DMS114 treated with DMSO at 0.1 percent for 48 hours (cell line): ENCODE measurements around the gene ARID1A.
A peak's percentile ranks its signal among the peaks of the same experiment; 100 is the strongest.

Source experiments
- DNase-seq: peaks from one replicate; lab custom pipeline; 2025; ENCODE audit not compliant: unreplicated experiment; lab: John Stamatoyannopoulos, UW

ARID1A gene

DNA sequence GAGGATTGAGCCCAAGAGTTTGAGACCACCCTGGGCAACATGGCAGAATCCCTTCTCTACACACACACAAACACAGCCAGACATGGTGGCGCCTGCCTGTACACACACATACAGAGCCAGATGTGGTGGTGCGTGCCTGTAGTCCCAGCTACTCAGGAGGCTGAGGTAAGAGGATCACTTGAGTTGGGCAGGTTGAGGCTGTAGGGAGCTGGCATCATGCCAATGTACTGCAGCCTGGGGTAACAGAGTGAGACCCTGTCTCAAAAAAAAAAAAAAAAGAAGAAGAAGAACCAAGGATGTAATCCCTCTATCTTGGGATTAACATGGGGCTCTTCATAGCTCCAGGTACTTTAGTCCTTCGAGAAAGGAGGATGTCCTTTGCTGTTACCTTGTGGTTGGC lies 62.5 kb downstream of the ARID1A start:
- DNase-seq: no peak

DNA sequence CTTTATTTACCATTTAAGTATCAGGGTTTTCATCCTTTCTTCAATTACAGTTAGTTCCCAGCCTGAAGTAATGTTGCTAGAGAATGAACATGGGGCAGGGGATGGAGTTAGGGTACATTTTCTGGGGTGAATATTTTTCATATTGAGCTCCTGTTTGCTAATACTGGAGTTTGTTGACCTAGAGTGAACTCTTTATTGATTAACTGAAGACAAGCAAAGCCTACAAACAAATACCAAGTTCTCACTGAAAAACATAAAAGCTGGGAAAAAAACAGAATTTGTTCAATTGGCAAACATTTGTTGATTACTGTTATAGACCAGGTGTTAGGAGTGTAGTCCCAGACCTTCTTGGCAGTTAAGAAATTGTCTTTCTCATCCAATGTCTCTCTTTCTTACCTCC lies 63.7 kb downstream of the ARID1A start:
- DNase-seq: no peak

DNA sequence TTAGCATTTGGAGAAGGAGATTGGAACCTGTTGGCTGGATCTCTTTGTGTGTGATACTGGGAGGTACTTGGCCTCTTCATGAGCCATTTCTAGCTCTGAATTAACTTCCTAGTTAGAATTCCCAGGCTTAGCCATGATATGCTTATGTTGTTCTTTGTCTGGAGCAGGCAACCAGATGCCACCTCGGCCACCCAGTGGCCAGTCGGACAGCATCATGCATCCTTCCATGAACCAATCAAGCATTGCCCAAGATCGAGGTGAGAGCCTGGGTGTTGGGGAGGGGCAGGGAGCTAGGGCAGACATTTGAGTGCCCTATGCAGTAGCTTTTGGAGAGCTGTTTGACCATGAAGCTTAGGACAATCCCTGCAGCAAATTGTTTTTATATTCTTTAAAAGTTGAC lies 65.4 kb downstream of the ARID1A start:
- no peak for DNase-seq

DNA sequence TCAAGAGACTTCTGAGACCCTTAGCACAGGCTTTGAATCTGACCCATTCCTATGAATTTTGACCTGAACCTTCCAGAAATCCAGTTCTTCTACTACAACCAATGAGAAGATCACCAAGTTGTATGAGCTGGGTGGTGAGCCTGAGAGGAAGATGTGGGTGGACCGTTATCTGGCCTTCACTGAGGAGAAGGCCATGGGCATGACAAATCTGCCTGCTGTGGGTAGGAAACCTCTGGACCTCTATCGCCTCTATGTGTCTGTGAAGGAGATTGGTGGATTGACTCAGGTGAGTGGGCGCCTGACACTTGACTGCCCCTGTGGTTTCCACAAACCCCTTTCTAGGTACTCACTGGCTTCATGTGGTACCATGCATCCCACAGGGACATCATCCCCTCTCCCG lies 71.9 kb downstream of the ARID1A start:
- DNase-seq: no peak

DNA sequence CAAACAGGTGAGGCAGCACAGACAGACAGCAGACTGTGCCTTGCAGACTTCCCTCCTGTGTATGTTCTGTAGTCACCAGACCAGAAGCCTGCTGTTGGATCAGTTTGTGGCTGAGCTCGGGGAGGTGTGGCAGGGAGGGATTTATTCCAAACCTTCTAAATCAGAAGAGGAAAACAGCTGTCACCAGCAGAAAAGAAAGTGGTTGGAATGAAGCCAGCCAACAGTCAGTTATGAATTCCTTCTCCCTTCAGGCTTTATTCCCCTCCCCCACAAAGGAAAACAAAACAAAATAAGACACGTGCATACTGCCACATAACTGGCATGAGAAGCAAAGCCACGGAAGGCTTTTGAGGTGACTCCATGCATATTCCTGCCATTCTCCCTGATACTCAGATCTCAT lies 72.9 kb downstream of the ARID1A start:
- DNase-seq: no peak

DNA sequence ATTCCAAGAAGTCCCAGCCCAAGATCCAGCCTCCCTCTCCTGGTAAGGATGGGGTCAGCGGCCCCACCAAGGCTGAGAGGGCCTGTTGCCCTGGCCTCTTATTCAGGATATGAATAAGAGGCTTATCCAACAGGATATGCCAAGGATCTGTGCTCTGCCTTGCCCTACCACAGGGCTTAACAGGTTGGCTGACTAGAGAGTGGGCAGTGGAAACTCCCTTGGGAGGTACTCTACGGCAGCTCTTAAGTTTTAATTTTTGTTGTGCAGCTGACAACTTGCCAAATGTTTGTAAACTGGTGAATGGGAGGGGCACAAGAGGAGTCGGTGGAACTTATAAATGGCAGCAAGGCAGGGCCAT lies 75.4 kb downstream of the ARID1A start:
- no peak for DNase-seq

DNA sequence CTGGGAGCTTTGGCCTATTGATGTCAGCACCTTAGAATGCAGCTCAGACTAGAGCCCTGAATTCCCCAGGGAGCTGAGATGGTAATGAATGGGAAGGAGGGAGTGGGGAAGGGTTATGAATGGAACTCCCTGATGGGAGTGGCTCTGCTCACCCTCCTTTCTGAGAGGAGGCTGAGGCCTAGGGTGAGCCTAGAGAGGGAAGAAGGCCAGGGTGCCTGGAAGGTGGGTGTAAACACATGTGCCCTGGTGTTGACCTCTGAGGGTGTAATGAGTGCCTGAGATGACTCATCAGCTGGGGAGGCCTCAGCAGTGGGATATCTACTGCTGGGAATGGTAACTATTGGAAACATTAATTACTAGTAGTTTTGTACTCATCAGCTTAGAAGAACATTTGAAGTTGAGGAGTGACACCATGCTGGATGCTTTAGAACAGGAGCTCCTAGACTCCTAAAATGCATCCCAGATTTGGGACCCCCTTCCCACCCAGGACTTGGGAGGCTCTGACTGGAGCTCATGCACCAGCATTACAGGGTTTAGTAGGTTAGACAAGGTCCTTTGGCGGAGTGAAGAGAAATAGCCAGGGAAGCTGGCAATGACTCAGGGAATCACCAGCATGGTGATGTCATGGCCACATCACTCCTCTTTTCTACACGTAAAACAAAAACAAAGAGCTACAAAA lies 76.0 kb downstream of the ARID1A start:
- no peak for DNase-seq

DNA sequence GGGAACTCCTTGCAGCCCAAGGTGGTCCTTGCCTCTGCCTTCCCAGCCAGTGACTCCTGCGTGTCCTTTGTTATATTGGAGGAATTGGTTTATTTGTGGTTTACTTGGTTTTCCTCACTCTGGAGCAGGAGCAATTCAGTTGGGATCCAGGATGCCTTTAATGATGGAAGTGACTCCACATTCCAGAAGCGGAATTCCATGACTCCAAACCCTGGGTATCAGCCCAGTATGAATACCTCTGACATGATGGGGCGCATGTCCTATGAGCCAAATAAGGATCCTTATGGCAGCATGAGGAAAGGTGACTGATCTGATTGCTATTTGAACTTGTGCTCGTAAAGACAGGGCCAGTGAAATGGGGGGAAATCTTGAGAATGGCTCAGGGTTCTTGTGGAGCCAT lies 76.9 kb downstream of the ARID1A start:
- DNase-seq: no peak

DNA sequence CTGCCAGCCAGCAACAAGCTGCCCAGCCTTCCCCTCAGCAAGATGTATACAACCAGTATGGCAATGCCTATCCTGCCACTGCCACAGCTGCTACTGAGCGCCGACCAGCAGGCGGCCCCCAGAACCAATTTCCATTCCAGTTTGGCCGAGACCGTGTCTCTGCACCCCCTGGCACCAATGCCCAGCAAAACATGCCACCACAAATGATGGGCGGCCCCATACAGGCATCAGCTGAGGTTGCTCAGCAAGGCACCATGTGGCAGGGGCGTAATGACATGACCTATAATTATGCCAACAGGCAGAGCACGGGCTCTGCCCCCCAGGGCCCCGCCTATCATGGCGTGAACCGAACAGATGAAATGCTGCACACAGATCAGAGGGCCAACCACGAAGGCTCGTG lies 78.6 kb downstream of the ARID1A start:
- DNase-seq: no peak

DNA sequence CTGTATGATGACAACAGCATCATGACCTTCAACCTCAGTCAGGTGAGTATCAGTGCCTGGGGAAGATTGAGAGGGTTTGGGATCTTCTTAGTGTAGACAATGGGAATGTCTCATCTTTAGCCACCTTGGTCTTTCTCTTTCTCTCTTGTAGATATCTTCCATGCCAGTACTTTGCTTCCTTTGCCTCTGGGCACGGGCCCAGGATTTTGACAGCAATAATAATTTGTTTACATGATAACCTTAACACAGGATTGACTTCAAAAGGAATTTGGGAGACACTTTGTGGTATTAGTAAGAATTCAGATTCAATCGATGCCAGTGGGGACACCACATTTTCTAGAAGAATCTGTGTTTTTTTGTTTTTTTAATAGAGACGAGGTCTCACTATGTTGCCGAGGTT lies 79.9 kb downstream of the ARID1A start:
- DNase-seq: no peak

DNA sequence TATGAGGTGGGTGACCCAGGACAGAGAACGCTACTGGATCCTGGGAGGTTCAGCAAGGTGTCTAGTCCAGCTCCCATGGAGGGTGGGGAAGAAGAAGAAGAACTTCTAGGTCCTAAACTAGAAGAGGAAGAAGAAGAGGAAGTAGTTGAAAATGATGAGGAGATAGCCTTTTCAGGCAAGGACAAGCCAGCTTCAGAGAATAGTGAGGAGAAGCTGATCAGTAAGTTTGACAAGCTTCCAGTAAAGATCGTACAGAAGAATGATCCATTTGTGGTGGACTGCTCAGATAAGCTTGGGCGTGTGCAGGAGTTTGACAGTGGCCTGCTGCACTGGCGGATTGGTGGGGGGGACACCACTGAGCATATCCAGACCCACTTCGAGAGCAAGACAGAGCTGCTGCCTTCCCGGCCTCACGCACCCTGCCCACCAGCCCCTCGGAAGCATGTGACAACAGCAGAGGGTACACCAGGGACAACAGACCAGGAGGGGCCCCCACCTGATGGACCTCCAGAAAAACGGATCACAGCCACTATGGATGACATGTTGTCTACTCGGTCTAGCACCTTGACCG lies 83.4 kb downstream of the ARID1A start:
- DNase-seq: no peak

DNA sequence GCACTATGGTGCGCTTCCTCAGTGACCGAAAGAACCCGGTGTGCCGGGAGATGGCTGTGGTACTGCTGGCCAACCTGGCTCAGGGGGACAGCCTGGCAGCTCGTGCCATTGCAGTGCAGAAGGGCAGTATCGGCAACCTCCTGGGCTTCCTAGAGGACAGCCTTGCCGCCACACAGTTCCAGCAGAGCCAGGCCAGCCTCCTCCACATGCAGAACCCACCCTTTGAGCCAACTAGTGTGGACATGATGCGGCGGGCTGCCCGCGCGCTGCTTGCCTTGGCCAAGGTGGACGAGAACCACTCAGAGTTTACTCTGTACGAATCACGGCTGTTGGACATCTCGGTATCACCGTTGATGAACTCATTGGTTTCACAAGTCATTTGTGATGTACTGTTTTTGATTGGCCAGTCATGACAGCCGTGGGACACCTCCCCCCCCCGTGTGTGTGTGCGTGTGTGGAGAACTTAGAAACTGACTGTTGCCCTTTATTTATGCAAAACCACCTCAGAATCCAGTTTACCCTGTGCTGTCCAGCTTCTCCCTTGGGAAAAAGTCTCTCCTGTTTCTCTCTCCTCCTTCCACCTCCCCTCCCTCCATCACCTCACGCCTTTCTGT lies 84.6 kb downstream of the ARID1A start:
- DNase-seq: no peak

DNA sequence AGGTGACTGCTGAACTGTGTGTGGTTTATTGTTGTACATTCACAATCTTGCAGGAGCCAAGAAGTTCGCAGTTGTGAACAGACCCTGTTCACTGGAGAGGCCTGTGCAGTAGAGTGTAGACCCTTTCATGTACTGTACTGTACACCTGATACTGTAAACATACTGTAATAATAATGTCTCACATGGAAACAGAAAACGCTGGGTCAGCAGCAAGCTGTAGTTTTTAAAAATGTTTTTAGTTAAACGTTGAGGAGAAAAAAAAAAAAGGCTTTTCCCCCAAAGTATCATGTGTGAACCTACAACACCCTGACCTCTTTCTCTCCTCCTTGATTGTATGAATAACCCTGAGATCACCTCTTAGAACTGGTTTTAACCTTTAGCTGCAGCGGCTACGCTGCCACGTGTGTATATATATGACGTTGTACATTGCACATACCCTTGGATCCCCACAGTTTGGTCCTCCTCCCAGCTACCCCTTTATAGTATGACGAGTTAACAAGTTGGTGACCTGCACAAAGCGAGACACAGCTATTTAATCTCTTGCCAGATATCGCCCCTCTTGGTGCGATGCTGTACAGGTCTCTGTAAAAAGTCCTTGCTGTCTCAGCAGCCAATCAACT lies 85.5 kb downstream of the ARID1A start:
- DNase-seq: no peak

DNA sequence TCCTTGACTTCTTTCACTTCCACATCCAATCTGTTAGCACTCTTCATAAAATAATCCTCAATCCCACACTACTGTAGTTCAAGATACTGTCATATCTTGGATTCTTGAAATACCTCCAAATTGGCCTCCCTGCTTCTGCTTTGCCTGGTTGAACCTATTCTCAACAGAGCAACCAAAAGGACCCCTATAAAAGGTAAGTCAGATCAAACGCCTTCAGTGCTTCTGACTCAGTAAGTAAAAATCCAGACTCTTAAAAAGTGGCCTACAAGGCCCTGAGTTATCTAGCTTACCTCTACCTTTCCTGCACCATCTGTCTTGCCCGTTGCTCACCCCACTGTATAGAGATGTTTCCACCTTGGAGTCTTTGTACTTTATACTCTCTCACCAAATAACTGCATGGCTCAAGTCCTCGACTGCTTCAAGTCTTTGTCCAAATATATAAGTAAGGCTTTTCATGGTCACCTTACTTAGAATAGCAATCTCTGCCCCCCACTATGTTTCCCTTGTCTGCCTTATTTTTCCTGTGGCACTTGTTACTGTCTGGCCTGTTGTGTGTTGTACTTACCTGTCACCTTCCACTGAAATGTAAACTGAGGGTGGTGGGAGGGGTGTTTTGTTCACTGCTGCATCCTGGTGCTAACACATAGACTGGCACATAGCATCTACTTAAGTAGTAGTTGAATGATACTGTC lies 86.9 kb downstream of the ARID1A start:
- DNase-seq: no peak

DNA sequence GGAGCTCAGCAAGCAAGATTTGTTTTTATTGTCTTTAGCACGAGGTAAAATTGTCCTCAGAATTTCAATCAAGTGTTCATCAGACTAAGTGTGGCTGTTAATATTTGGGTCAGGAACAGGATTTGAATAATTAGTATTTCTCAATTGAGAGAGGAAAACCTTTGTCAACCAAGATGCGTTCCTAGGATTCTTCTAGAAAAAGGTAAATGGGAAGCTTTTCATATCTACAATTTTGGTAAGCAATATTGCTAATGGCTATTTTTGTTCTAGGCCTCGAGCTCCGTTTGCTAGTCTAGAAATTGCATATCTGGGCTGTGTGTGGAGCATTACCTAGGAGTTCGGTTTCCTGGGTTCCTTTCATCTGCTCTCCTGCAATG lies 87.8 kb downstream of the ARID1A start:
- no peak for DNase-seq

DNA sequence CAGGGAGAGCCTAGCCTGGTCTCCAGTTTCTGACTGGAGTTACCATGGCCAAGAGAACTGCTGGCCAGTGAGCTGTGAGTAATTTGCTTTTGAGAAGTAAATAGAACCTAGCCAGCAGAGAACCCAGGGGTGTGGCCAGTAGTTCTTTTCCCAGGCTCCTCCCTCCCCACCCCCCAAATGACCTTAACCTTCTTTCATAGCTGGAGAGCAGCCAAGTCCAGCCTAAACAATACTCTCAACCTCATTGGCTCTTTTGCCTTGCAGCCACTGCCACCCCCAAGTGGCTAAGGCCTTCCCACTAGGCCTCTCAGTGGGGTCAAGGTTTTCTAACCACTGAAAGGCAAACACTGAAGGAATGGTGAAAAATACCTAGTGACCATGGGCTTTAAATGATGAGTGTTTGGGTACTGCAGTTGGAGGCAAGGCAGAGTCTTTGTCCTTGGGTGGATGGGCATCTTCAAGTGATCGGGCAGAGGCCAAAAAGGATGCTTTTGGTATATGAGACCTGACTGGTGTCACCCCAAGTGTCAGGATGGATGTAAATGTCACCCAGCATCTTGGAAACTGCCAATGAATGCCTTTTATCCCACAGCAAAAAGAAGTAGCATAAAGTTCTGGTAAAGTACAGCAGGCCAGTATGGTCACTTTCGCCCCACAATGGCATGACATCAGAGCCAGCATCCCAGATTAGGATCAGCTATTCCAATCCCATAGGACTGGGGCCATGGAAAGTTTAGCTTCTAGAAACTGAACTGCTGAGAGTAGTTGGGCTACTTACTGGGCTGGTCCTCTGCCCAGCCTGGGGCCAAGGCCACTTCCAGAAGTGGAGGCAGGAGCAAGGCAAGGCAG lies 88.4 kb downstream of the ARID1A start:
- DNase-seq: no peak

DNA sequence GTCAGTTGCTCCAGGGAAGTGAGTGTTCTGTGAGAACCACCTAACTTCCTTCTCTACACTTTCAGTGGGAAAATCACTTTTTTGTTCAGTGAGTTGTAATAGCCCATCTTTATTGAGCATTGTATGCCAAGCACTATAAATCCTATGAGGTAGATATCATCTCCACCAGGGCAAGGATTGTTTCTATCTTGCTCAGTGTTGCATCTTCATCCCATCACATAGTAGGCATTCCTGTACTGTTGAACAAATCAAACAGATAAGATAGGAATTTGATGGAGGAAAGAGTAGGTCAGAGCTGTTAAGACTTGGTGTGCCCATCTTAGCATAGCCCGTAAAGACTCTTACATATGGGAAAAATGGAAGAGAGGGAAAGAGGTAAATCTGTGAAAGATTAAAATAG lies 89.1 kb downstream of the ARID1A start:
- DNase-seq: no peak

DNA sequence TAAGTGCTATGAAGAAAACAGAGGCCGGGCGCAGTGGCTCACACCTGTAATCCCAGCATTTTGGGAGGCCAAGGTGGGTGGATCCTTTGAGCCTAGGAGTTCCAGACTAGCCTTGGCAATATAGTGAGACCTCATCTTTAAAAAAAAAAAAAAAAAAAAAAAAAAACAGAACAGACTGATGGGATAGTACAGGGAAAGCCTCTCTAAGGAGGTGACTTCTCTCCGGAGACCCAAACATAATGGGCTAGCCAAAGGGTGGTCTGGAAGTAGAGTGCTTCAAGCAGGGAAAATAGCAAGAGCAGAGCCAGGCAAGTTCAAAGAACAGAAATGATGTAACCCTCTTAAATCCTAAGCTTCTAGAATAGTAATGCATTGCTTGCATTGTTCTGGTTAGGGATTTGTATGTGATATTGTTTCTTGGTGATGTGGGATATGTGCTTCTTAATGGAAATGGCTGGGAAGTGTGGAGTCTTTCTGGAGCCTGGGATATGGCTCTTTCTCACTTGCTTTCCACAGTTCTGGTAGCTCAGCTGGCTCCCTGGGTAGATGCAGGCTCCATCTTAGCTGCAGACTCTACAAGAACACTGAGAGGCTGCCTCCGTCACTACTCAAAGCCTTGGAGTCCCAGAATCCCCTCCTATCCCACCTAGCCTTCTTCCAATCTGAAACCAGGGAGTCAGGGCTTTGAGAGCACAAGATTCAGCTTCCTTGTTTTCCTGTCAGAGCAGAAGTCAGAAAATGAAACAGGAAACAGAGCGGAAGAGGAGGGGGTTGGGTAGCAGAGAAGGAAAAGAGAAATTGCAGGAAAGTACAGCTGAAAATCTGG lies 90.0 kb downstream of the ARID1A start:
- peak; percentile 42 for DNase-seq

DNA sequence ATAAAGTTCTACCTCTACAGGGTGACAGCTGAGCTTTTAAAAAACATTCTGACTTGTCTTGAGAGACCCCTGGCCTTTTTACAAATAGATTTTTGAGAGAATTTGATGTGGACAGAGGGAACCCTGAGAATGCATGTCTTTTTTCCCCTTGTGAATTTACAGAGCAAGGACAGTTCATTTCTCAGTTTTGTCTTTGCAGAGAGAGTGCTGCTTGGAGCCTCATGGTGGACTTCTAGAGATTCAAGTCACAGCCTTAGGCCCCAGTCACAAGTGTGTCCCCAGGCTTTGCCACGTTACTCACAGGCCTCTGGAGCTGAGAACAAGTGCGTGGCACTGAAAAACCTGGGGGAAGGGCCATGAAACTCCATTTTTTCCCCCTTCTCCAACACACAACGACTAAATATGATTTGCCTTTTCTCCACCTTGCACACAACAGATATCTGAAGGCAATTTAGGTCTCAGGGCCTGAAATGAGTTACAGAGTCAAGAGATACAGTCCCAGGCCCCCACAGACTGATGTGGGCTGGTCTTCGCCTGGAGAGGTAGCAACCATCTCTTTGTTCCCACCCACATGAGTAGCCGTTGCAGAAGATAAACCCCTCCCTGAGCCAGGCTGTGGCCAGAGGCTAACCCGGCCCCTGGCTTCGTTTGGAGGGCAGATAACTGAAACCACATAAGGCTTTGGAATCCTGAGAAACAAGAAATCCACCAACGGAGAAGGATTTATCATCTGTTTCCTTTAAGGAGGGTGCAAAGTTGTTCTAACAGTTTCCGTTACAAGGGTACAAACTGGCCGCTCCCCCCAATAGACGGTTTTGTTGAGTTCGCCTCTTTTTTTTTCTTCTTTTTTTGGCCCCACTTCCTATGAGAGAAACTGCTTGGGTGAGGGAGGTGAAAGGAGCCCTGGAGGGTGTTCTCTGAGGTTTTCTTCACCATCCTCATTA lies 90.9 kb downstream of the ARID1A start:
- DNase-seq: no peak
